Measurements from ENCODE around the gene C4orf17.

C4orf17 gene

DNA sequence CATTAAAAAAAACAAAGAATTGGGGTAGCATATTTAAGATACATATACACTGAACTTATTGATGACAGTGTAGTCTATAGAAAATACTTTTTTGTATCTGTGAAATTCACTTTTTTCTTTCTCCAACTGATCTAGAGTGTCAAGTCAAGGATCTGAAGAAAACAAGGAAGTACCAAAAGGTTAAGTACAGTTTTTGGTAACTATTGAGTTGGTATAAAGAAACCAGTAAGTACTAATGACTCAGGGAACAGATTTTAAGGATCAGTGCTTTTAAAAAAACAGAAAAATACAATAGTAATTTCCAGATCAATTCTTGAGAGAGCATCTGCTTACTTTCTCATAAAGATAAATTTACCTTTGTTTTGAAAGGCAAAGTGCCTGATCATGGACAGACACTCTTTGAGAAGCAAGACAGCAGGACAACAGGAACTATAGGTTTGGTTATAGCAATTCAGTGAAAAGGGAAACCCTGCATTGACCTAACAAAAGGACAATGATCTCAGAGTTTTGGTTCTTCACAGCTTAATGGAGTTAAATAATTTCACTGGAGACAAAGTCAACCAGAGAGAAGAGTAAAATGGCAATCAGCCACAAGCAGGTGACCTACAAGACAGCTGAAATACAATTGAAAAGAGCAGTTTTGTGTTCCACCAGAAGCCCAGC, 29.6 kb downstream of the C4orf17 start:
- no peak for DNase-seq

DNA sequence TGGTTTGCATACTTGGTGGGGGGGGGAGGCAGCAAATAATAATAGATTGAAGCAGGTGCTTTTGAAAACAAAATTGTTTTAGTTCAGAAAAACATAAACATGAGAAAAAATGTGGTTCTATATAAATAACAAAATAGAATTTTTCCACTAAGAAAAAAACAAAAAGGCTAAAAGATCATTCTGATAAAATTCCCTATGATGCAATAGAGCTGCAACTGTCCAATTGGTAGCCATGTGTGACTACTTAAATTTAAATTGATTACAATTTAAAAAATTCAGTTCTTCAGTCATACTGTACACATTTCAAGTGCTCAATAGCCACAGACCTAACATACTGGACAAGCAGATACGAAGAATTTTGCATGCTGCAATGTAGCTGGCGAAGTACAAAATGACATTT, 42.1 kb downstream of the C4orf17 start:
- DNase-seq, result no peak

- DNase-seq, result peak; percentile 97
Observed at GRCh38 chr4:99563310-99564186, 52.7 kb downstream of the C4orf17 start, which contains the start of gene TRMT10A. Gene TRMT10A (minus strand): TSS chr4:99564039. CDS start chr4:99559338, 4,701 bp downstream.

GRCh38 chr4:99564921-99565320, 54.1 kb downstream of the C4orf17 start:
- DNase-seq, result no peak

DNA sequence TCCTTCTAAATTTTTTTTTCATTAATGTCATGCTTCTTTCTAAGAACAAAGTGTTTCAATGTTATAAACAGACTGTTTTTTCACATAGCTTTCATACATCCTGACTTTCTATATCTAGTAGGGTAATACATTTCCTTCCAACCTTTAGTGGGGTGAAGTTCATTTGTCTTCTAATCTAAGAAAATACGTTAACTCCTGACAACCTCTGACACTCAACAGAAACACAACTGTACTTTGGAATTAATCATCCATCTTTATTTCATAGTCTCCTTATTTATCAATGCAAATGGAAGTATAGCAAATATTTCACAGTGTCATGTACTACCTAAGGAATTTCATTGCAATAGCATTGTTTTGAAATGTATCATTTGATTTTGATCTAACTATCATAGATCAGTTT, 61.1 kb downstream of the C4orf17 start:
- DNase-seq, result no peak

GRCh38 chr4:99572527-99573240, 61.9 kb downstream of the C4orf17 start:
- DNase-seq, result no peak

- DNase-seq, result no peak
Observed at GRCh38 chr4:99573735-99574368, 63.0 kb downstream of the C4orf17 start.

DNA sequence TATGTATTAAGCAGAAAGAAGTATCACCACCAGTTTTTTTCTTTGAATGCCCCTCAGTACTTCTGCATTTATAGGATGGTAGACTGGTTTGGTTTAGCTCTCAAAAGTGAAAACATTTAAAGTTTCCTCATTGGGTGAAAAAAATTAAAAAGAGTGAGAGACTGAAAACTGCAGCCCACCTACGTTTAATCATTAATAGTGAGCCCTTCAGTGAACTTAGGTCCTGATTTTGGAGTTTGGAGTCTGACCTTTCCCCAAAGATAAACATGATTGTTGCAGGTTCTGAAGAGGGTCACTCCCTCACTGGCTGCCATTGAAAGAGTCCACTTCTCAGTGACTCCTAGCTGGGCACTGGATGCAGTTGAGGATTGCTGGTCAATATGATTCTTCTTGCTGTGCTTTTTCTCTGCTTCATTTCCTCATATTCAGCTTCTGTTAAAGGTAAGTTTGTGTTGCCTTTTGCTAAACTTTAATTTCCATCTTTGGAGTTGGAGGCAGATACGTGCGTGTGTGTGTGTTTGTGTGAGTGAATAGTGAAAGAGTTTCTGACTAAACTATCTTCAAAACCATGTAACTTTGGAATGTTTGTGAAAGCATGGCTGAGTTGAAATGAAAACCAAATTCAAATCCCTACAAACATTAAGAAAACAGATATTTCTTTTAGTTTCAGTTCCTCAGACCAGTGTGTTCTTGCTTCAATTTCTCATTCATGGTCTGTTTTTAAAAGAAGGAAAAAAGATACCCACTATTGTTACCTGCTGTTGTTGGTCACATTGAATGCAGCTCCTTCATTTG, 63.9 kb downstream of the C4orf17 start, which contains the start of gene MTTP:
Gene MTTP (plus strand): TSS at position 295 of the 795 bp plus-strand sequence. CDS start 86 bp downstream, at position 381.
- no peak for DNase-seq

- no peak for DNase-seq
Observed at GRCh38 chr4:99578714-99579113, 67.9 kb downstream of the C4orf17 start.

GRCh38 chr4:99585516-99585915, 74.7 kb downstream of the C4orf17 start:
- no peak for DNase-seq

- DNase-seq, result no peak
Observed at GRCh38 chr4:99586322-99586721, 75.5 kb downstream of the C4orf17 start.

DNA sequence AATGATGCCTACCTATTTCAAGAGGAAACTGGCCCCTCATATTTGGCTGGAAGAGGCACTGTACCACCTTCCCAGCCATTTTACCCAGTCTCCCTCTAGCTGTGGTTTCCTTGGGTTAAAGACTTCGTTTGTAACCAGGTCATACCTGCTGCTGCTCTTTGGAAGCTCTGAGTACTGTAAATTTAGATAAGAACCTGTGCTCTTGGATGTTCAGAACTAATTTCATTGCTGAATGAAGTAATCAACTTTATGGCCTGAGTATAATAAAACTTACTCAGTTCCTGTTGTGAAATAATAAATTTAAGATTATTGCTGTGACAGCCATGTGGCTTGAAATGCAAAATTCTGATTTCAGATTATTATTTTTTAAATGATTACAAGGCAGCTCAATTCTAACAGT, 76.0 kb downstream of the C4orf17 start:
- no peak for DNase-seq

DNA sequence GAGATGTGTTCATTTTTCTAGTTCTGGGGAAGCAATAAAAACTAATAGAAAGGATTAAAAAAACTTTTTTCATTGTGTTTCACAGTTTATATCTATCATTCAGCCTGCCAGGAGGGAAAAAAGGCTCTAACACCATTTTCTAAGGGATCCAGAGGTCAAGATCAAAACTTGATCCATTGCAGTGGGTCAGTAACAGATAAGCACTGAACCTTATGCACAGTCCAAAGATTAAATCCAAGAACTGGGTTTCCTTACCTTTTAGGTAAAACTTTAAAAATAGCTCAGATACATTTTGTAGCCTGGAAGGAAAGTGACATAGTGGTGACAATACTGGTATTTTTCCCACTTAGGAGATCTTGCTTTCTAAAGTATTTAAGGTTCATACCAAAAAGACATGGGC, 76.5 kb downstream of the C4orf17 start:
- DNase-seq, result no peak

- no peak for DNase-seq
Observed at GRCh38 chr4:99587803-99588202, 77.0 kb downstream of the C4orf17 start.

- DNase-seq, result no peak
Observed at GRCh38 chr4:99591757-99592156, 80.9 kb downstream of the C4orf17 start.
